Lung (tissue), 12 donors: ENCODE data around the gene DRC3. TPM values are rescaled to one million over a fixed set of nuclear protein-coding genes. Genes with fewer than 3 reads are reported as not detected.

ENCODE experiments used
- ATAC-seq: fragments of 200-7000 bp; cut with Tn5 transposase; one replicate; pipeline ENCODE4 v1.9.1; 2020; ENCODE audit warnings: moderate number of reproducible peaks; ENCODE audit not compliant: insufficient read depth, low FRiP score
- DNase-seq, 3 donors: peaks; one replicate each; pipeline ENCODE4 v3.0.0-alpha.2; 2013 to 2017
- H3K27ac ChIP-seq, 2 donors: one replicate each; pipeline ENCODE4 v1.5.1; 2013; ENCODE audit warnings: mild to moderate bottlenecking in 2 of 2, moderate library complexity in 2 of 2, control low read depth in 1 of 2, inconsistent platforms in 1 of 2, low read depth in 1 of 2, low read length in 1 of 2
- H3K27me3 ChIP-seq, 3 donors: one replicate each; pipeline ENCODE4 v1.5.1; 2013; ENCODE audit warnings: low read length in 2 of 3; ENCODE audit not compliant: control insufficient read depth in 3 of 3, insufficient read depth in 3 of 3
- H3K36me3 ChIP-seq, 4 donors: one replicate each; pipeline ENCODE4 v1.5.1; 2013; ENCODE audit warnings: low read length in 4 of 4, mild to moderate bottlenecking in 1 of 4, moderate library complexity in 1 of 4; ENCODE audit not compliant: control insufficient read depth in 4 of 4, insufficient read depth in 4 of 4
- H3K4me1 ChIP-seq, 5 donors: one replicate each; pipeline ENCODE4 v1.5.1; 2013; ENCODE audit warnings: low read length in 5 of 5, mild to moderate bottlenecking in 2 of 5, moderate library complexity in 1 of 5; ENCODE audit not compliant: control insufficient read depth in 5 of 5, insufficient read depth in 5 of 5
- H3K4me3 ChIP-seq: one replicate; pipeline ENCODE4 v1.5.1; 2013; ENCODE audit warnings: mild to moderate bottlenecking, control low read depth, moderate library complexity
- H3K9ac ChIP-seq, 2 donors: one replicate each; pipeline ENCODE4 v1.5.1; 2013; ENCODE audit warnings: low read length in 2 of 2, control low read depth in 1 of 2; ENCODE audit not compliant: insufficient read depth in 1 of 2
- H3K9me3 ChIP-seq, 4 donors: one replicate each; pipeline ENCODE4 v1.5.1; 2013; ENCODE audit warnings: low read length in 3 of 4, mild to moderate bottlenecking in 1 of 4, moderate library complexity in 1 of 4; ENCODE audit not compliant: control insufficient read depth in 4 of 4, insufficient read depth in 3 of 4
- CTCF ChIP-seq: IDR thresholded peaks from 2 replicates; pipeline ENCODE4 v1.5.1; 2012; ENCODE audit warnings: mild to moderate bottlenecking; ENCODE audit errors: control extremely low read depth, extremely low read depth
- WGBS, 2 donors: extraction: QIAGEN DNeasy Blood & Tissue Kit; methylation state at CpG; one replicate each; pipeline ENCODE4 v1.1.7; 2013; 5-methylcytosine and 5-hydroxymethylcytosine counted together
- polyA plus RNA-seq, 2 donors: library from polyadenylated mRNA; stranded (reverse); fragments of 200-250 nt; gene quantifications; one replicate each; pipeline ENCODE4 v1.2.1, GENCODE V29; 2013
- total RNA-seq, 2 donors: library from RNA; depleted of rRNA in 1 of 2; stranded (reverse); fragments of >200 nt in 1 of 2; gene quantifications; one replicate each; pipeline ENCODE4 v1.2.1, GENCODE V29; 2014 to 2021
- donor health status: control.
- donor health status: control.
- donor health status: Bipolar disorder and iron deficiency.
- donor health status: healthy.
- donor health status: DM: yes; HTN: yes; CAD: no.

The DRC3 gene
- total and polyA plus RNA-seq, 4 donors, result 6.6 to 29.5 (median 13.5) TPM

- Histone ChIP-seq H3K27ac (peak overlapping the region in 1 of 2 donors; percentile 34), H3K9ac (no peak overlapping the region), H3K36me3 (no peaks in the 10 kb centered on the region), H3K9me3 (no peaks in the 10 kb centered on the region), H3K4me1 (peaks cover 8 to 30% (median 22%) of the 10 kb centered on the region in 5 donors), H3K27me3 (no peaks in the 10 kb centered on the region), H3K4me3 (no peak overlapping the region)
- TF ChIP-seq CTCF, result no peak
- DNase-seq, result no peak
- no peak for ATAC-seq
- 83 to 90% methylated on average over 4 of the region's 4 CpGs for WGBS, 2 donors
Observed at GRCh38 chr17:17963066-17963465, 9.6 kb upstream of the DRC3 start.

GRCh38 chr17:17963694-17964436 lies 8.8 kb upstream of the DRC3 start:
- H3K4me1 ChIP-seq, result peaks cover 6 to 22% (median 14%) of the 10 kb centered on the region in 5 donors
- no peak for ATAC-seq
- H3K27me3 ChIP-seq, result no peaks in the 10 kb centered on the region
- TF ChIP-seq CTCF, result no peak
- H3K36me3 ChIP-seq, result no peaks in the 10 kb centered on the region
- 71 to 73% methylated on average over 7 of the region's 7 CpGs for WGBS, 2 donors
- H3K9ac ChIP-seq, result no peak overlapping the region
- H3K27ac ChIP-seq, result no peak overlapping the region
- DNase-seq, result no peak
- H3K4me3 ChIP-seq, result no peak overlapping the region
- no peaks in the 10 kb centered on the region for H3K9me3 ChIP-seq

GRCh38 chr17:17964710-17965109 lies 8.0 kb upstream of the DRC3 start:
- H3K9me3 ChIP-seq, result no peaks in the 10 kb centered on the region
- WGBS, 2 donors, result 86 to 91% methylated on average over 4 of the region's 4 CpGs
- H3K4me3 ChIP-seq, result no peak overlapping the region
- H3K27ac ChIP-seq, result no peak overlapping the region
- peaks cover 3 to 16% (median 7%) of the 10 kb centered on the region in 5 donors for H3K4me1 ChIP-seq
- no peak for TF ChIP-seq CTCF
- H3K36me3 ChIP-seq, result no peaks in the 10 kb centered on the region
- no peak overlapping the region for H3K9ac ChIP-seq
- no peak for DNase-seq
- no peaks in the 10 kb centered on the region for H3K27me3 ChIP-seq
- no peak for ATAC-seq
